K562 (cell line): Measurements from ENCODE around the gene FAM187B. TPM values are rescaled to one million over a fixed set of nuclear protein-coding genes. Genes with fewer than 3 reads are reported as not detected.

Source experiments
- ATAC-seq: fragments of 200-7000 bp; cut with Tn5 transposase; 3 replicates; pipeline ENCODE4 v1.9.1; 2020; ENCODE audit warnings: moderate library complexity
- BruUV-seq: library from RNA; stranded (reverse); fragments of 400-500 nt; replicated peaks from 2 replicates; lab custom pipeline; 2021; lab: Mats Ljungman, UMichigan
- CTCF ChIA-PET: fragments of 300-600 bp; formaldehyde crosslinking; extraction: SDS; loops from one replicate; lab custom pipeline; 2021; ENCODE audit warnings: low intra/inter-chr PET ratio; lab: Yijun Ruan, JAX
- POLR2A ChIA-PET: fragments of 300-600, 350-650 bp; sonication (Branson Sonifier 250); formaldehyde crosslinking; extraction: SDS; loops from one replicate; lab custom pipeline; 2021; ENCODE audit warnings: antibody characterized with exemption, inconsistent platforms; lab: Yijun Ruan, JAX
- DNase-seq, 4 experiments: peaks; one replicate each; pipeline versions ENCODE4 v3.0.0 to v3.0.0-alpha.2; 2011 to 2018; ENCODE audit warnings: low spot score in 3 of 4, mixed read lengths in 3 of 4; ENCODE audit errors: extremely low read depth in 1 of 4
- FAIRE-seq: peaks from 2 replicates; lab custom pipeline; 2011; peaks lifted over from hg19 to GRCh38; lab: Jason Lieb, UNC
- H2AFZ ChIP-seq: 2 replicates; pipeline ENCODE4 v1.6.0; 2011; ENCODE audit warnings: low read depth, low read length, control low read depth, inconsistent platforms
- H3K27ac ChIP-seq: fragments of 200-600 bp; 3 replicates; pipeline ENCODE4 v1.8.0; 2011; ENCODE audit warnings: low read depth, mild to moderate bottlenecking, control low read depth, inconsistent platforms, low read length, moderate library complexity, mixed read lengths; ENCODE audit errors: extremely low read depth
- H3K27me3 ChIP-seq, 2 experiments: fragments of 300-600 bp in 1 of 2; 2 replicates in 1 of 2; 3 replicates in 1 of 2; pipeline versions ENCODE4 v1.6.0 to v1.8.0; 2011; ENCODE audit warnings: inconsistent platforms in 2 of 2, low read length in 2 of 2, mild to moderate bottlenecking in 1 of 2, mixed read lengths in 1 of 2, moderate library complexity in 1 of 2; ENCODE audit not compliant: control insufficient read depth in 2 of 2, insufficient read depth in 2 of 2
- H3K36me3 ChIP-seq: fragments of 300-600 bp; 3 replicates; pipeline ENCODE4 v1.8.0; 2011; ENCODE audit warnings: mild to moderate bottlenecking, low read length, inconsistent platforms; ENCODE audit not compliant: control insufficient read depth, insufficient read depth
- H3K4me1 ChIP-seq, 2 experiments: fragments of 200-600 bp in 1 of 2; replicated peaks in 1 of 2; 2 replicates in 1 of 2; 3 replicates in 1 of 2; pipeline versions ENCODE4 v1.5.1 to v1.8.0; 2011; ENCODE audit warnings: inconsistent platforms in 2 of 2, low read length in 2 of 2, mild to moderate bottlenecking in 1 of 2, mixed read lengths in 1 of 2, moderate library complexity in 1 of 2; ENCODE audit not compliant: control insufficient read depth in 2 of 2, insufficient read depth in 2 of 2
- H3K4me2 ChIP-seq: 2 replicates; pipeline ENCODE4 v1.6.1; 2011; ENCODE audit warnings: low read length, control low read depth, inconsistent platforms, mixed read lengths; ENCODE audit not compliant: insufficient read depth
- H3K4me3 ChIP-seq: fragments of 200-600 bp; sonication (generic), shearing (Covaris generic); 2 replicates; pipeline ENCODE4 v1.5.1; 2016; ENCODE audit warnings: control low read depth, inconsistent platforms
- H3K79me2 ChIP-seq: fragments of 200-600 bp; 3 replicates; pipeline ENCODE4 v1.8.0; 2011; ENCODE audit warnings: low read length, inconsistent platforms; ENCODE audit not compliant: control insufficient read depth, insufficient read depth
- H3K9ac ChIP-seq, 2 experiments: 2 replicates each; pipeline versions ENCODE4 v1.6.0 to v1.6.1; 2011; ENCODE audit warnings: low read depth in 2 of 2, low read length in 2 of 2, control low read depth in 1 of 2, inconsistent platforms in 1 of 2, mild to moderate bottlenecking in 1 of 2, mixed read lengths in 1 of 2; ENCODE audit not compliant: insufficient read depth in 1 of 2
- H3K9me1 ChIP-seq: one replicate; pipeline ENCODE4 v1.6.0; 2011; ENCODE audit warnings: inconsistent platforms, mild to moderate bottlenecking, low read length, moderate library complexity; ENCODE audit not compliant: control insufficient read depth, insufficient read depth
- H3K9me3 ChIP-seq: replicated peaks from 2 replicates; pipeline ENCODE4 v1.5.1; 2011; ENCODE audit warnings: low read depth, low read length, inconsistent platforms; ENCODE audit not compliant: control insufficient read depth, insufficient read depth
- H4K20me1 ChIP-seq: replicated peaks from 2 replicates; pipeline ENCODE4 v1.6.1; 2011; ENCODE audit warnings: low read length, inconsistent platforms, mixed read lengths; ENCODE audit not compliant: control insufficient read depth, insufficient read depth
- CBFA2T3 ChIP-seq: fragments of 450-650 bp; IDR thresholded peaks from 2 replicates; pipeline ENCODE4 v1.6.1; 2017
- E2F6 ChIP-seq, 2 experiments: IDR thresholded peaks; 2 replicates each; pipeline ENCODE4 v1.6.1; 2011; ENCODE audit warnings: borderline replicate concordance in 1 of 2, control low read depth in 1 of 2, low read depth in 1 of 2, low read length in 1 of 2, mild to moderate bottlenecking in 1 of 2, mixed read lengths in 1 of 2, moderate library complexity in 1 of 2; ENCODE audit not compliant: insufficient read depth in 1 of 2, insufficient read length in 1 of 2, poor library complexity in 1 of 2, severe bottlenecking in 1 of 2; ENCODE audit errors: extremely low read depth in 1 of 2
- EGR1 ChIP-seq: fragments of 450-650 bp; conservative IDR thresholded peaks from 2 replicates; pipeline ENCODE4 v1.6.1; 2017; ENCODE audit warnings: mild to moderate bottlenecking
- HDGF ChIP-seq: fragments of 450-650 bp; IDR thresholded peaks from 2 replicates; pipeline ENCODE4 v1.6.1; 2016
- KLF16 ChIP-seq: IDR thresholded peaks from 2 replicates; pipeline ENCODE4 v1.6.1; 2016; ENCODE audit warnings: antibody characterized with exemption
- NR4A1 ChIP-seq, 2 experiments: fragments of 250-450 bp in 1 of 2; fragments of 450-650 bp in 1 of 2; sonication (Bioruptor Pico) in 1 of 2; IDR thresholded peaks; 2 replicates each; pipeline versions ENCODE4 v1.4.0 to v1.6.1; 2016 to 2020; ENCODE audit warnings: mild to moderate bottlenecking in 2 of 2, missing compliant biosample characterization in 1 of 2, missing genetic modification characterization in 1 of 2, moderate library complexity in 1 of 2
- POLR2A ChIP-seq: fragments of 450-650 bp; conservative IDR thresholded peaks from 2 replicates; pipeline ENCODE4 v1.6.1; 2016
- RBM25 ChIP-seq: fragments of 200-400 bp; formaldehyde crosslinking; IDR thresholded peaks from 2 replicates; pipeline ENCODE4 v1.6.1; 2018; ENCODE audit warnings: low read length, low read depth, moderate library complexity; ENCODE audit not compliant: severe bottlenecking
- TCF15 ChIP-seq: fragments of 250-450 bp; sonication (Bioruptor Pico); IDR thresholded peaks from 2 replicates; pipeline ENCODE4 v1.8.0; 2022; ENCODE audit warnings: moderate library complexity, mild to moderate bottlenecking, inconsistent platforms
- ZNF175 ChIP-seq: fragments of 200-800 bp; sonication (Bioruptor generic); IDR thresholded peaks from 2 replicates; pipeline ENCODE4 v1.6.1; 2016; ENCODE audit warnings: low read depth, mild to moderate bottlenecking, missing genetic modification characterization, missing compliant biosample characterization
- WGBS: fragments of 100-300 bp; shearing (Covaris generic); methylation state at CpG from one replicate; pipeline ENCODE4 v1.1.6; 2016; ENCODE audit warnings: low coverage, mixed read lengths; ENCODE audit not compliant: insufficient coverage; ENCODE audit errors: missing lambda C conversion rate; 5-methylcytosine and 5-hydroxymethylcytosine counted together
- in situ Hi-C: fragments of 300-500 bp; cut with MboI; formaldehyde crosslinking; loops from 4 replicates; pipeline ENCODE4 v1.15.0; 2018; ENCODE audit warnings: inconsistent platforms, mixed read lengths
- intact Hi-C: fragments of 100-400 bp; cut with micrococcal nuclease; formaldehyde crosslinking; loops from 2 replicates; pipeline ENCODE4 v1.14.2; 2022
- polyA plus RNA-seq, 8 experiments: library from polyadenylated mRNA; depleted of rRNA in 4 of 8; stranded (reverse) in 5 of 8; unstranded in 3 of 8; fragments of >200 nt; fragmentation: Nextera tagmentation in 2 of 8; fragmentation: Illumina TruSeq in 1 of 8; extraction: Ambion mirVana in 2 of 8; extraction: Trizol in 1 of 8; gene quantifications; 2 replicates each; pipeline versions ENCODE4 v1.2.1 to v1.2.3, GENCODE V29; 2011 to 2014; ENCODE audit warnings: inconsistent platforms in 1 of 8, missing spikeins in 1 of 8
- total RNA-seq, 7 experiments: library from RNA; depleted of rRNA in 6 of 7; stranded (reverse); fragments of >200 nt in 6 of 7; fragmentation: Illumina TruSeq in 2 of 7; extraction: Trizol in 2 of 7; gene quantifications; 2 replicates each; pipeline versions ENCODE4 v1.2.1 to v1.2.3, GENCODE V29; 2011 to 2021; ENCODE audit warnings: low replicate concordance in 1 of 7
- TF ChIP-seq, protein P1 (sequence below): fragments of 250-450 bp; sonication (Bioruptor Pico); IDR thresholded peaks from 2 replicates; pipeline ENCODE4 v1.9.0; 2021; ENCODE audit warnings: mild to moderate bottlenecking
- TF ChIP-seq, protein P2 (sequence below): fragments of 250-450 bp; sonication (Bioruptor Pico); IDR thresholded peaks from 2 replicates; pipeline ENCODE4 v1.5.0; 2021; ENCODE audit warnings: mild to moderate bottlenecking, borderline replicate concordance
- TF ChIP-seq, protein P3 (sequence below): fragments of 450-650 bp; IDR thresholded peaks from 2 replicates; pipeline ENCODE4 v1.7.1; 2018; ENCODE audit warnings: mild to moderate bottlenecking, low read depth; ENCODE audit not compliant: partially characterized antibody
- TF ChIP-seq, protein P4 (sequence below): sonication (generic); formaldehyde crosslinking; IDR thresholded peaks from 2 replicates; pipeline ENCODE4 v1.5.0; 2020; ENCODE audit warnings: missing genetic modification reagents

Gene FAM187B
- total and polyA plus RNA-seq, 9 of the 15 experiments (the other 6 are each of a cell fraction or from before 2014, with no cell fraction given) = 0.04 to 0.09 TPM; not detected in 7

- peaks cover 15 to 44% of the 10 kb centered on the region in 2 experiments for H3K4me1 ChIP-seq
- in situ Hi-C loops (no loop called here), intact Hi-C loops (loop anchor here (5.0 kb wide), 2 partner anchors 110 to 125 kb away; partner anchors contain the start of gene FXYD7)
- no peak for FAIRE-seq
- peaks cover 78% of the 10 kb centered on the region for H3K36me3 ChIP-seq
- H3K27me3 ChIP-seq = no peaks in the 10 kb centered on the region
- CTCF ChIA-PET = no interaction called here
- no peaks in the 10 kb centered on the region for H3K9me3 ChIP-seq
- peak overlapping the region; percentile 55 for H3K4me3 ChIP-seq
- no peaks in the 10 kb centered on the region for H4K20me1 ChIP-seq
- H2AFZ ChIP-seq = 0 out of 2 replicates have a peak overlapping the region, but pooled peaks have one; percentile 3
- peak overlapping the region; percentile 87 to 99 for H3K9ac ChIP-seq
- H3K4me2 ChIP-seq = peak overlapping the region; percentile 82
- WGBS = under 1% methylated on average over 25 of the region's 40 CpGs
- TSS peak; percentile 86 for BruUV-seq
- peaks cover 23% of the 10 kb centered on the region for H3K79me2 ChIP-seq
- ATAC-seq = peak; percentile 70
- H3K27ac ChIP-seq = peak overlapping the region; percentile 80
- POLR2A ChIA-PET = interaction anchor here (0.5 to 3.7 kb wide), 2 partner anchors 12 to 41 kb away, joined by 3 to 31 read pairs; no protein-coding TSS in a partner anchor
- peak; percentile 44 to 65 (median 48) for DNase-seq
- H3K9me1 ChIP-seq = no peaks in the 10 kb centered on the region
- TF ChIP-seq, protein P1, sequence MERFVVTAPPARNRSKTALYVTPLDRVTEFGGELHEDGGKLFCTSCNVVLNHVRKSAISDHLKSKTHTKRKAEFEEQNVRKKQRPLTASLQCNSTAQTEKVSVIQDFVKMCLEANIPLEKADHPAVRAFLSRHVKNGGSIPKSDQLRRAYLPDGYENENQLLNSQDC (CRISPR knock-in tag) = no peak
- TF ChIP-seq, protein P2, sequence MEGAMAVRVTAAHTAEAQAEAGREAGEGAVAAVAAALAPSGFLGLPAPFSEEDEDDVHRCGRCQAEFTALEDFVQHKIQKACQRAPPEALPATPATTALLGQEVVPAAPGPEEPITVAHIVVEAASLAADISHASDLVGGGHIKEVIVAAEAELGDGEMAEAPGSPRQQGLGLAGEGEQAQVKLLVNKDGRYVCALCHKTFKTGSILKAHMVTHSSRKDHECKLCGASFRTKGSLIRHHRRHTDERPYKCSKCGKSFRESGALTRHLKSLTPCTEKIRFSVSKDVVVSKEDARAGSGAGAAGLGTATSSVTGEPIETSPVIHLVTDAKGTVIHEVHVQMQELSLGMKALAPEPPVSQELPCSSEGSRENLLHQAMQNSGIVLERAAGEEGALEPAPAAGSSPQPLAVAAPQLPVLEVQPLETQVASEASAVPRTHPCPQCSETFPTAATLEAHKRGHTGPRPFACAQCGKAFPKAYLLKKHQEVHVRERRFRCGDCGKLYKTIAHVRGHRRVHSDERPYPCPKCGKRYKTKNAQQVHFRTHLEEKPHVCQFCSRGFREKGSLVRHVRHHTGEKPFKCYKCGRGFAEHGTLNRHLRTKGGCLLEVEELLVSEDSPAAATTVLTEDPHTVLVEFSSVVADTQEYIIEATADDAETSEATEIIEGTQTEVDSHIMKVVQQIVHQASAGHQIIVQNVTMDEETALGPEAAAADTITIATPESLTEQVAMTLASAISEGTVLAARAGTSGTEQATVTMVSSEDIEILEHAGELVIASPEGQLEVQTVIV (CRISPR knock-in tag) = no peak
- TF ChIP-seq HDGF (no peak), KLF16 (no peak), POLR2A (no peak), RBM25 (no peak), TCF15 (CRISPR knock-in tag) (no peak), CBFA2T3 (no peak), NR4A1 (CRISPR knock-in tag; IDR thresholded peaks at IDR 0.05) (no peak), NR4A1 (tag; IDR thresholded peaks at IDR 0.05) (no peak), EGR1 (peak; percentile 94), E2F6 (IDR thresholded peaks at IDR 0.05; ENCODE audit: borderline replicate concordance in 1 of 2, extremely low read depth in 1 of 2, insufficient read depth in 1 of 2, insufficient read length in 1 of 2, low read depth in 1 of 2, low read length in 1 of 2, poor library complexity in 1 of 2, severe bottlenecking in 1 of 2) (peak in 1 of 2 experiments; percentile 12), ZNF175 (CRISPR knock-in tag) (no peak)
- TF ChIP-seq, protein P3, sequence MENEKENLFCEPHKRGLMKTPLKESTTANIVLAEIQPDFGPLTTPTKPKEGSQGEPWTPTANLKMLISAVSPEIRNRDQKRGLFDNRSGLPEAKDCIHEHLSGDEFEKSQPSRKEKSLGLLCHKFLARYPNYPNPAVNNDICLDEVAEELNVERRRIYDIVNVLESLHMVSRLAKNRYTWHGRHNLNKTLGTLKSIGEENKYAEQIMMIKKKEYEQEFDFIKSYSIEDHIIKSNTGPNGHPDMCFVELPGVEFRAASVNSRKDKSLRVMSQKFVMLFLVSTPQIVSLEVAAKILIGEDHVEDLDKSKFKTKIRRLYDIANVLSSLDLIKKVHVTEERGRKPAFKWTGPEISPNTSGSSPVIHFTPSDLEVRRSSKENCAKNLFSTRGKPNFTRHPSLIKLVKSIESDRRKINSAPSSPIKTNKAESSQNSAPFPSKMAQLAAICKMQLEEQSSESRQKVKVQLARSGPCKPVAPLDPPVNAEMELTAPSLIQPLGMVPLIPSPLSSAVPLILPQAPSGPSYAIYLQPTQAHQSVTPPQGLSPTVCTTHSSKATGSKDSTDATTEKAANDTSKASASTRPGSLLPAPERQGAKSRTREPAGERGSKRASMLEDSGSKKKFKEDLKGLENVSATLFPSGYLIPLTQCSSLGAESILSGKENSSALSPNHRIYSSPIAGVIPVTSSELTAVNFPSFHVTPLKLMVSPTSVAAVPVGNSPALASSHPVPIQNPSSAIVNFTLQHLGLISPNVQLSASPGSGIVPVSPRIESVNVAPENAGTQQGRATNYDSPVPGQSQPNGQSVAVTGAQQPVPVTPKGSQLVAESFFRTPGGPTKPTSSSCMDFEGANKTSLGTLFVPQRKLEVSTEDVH = peak; percentile 24
- TF ChIP-seq, protein P4, sequence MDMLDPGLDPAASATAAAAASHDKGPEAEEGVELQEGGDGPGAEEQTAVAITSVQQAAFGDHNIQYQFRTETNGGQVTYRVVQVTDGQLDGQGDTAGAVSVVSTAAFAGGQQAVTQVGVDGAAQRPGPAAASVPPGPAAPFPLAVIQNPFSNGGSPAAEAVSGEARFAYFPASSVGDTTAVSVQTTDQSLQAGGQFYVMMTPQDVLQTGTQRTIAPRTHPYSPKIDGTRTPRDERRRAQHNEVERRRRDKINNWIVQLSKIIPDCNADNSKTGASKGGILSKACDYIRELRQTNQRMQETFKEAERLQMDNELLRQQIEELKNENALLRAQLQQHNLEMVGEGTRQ (CRISPR knock-in tag) = peak; percentile 5; the same call in 1 of the 2 replicates
Observed at GRCh38 chr19:35267353-35267817, 38.8 kb upstream of the FAM187B start.
